Trophoblast cell (in vitro differentiated cells and primary cell): Measurements from ENCODE around the gene NDST3.
A peak's percentile ranks its signal among the peaks of the same experiment; 100 is the strongest.

Experiments used
- DNase-seq, 2 donors: peaks; one replicate each; pipeline ENCODE4 v3.0.0-alpha.2; 2016
- H2AFZ ChIP-seq: 2 replicates; pipeline ENCODE4 v1.6.1; 2013; ENCODE audit warnings: low read length, moderate library complexity, mild to moderate bottlenecking; ENCODE audit not compliant: insufficient read depth, poor library complexity
- H2AK5ac ChIP-seq: 2 replicates; pipeline ENCODE4 v1.6.1; 2013; ENCODE audit warnings: mild to moderate bottlenecking, low read length
- H2BK120ac ChIP-seq: 2 replicates; pipeline ENCODE4 v1.6.1; 2013; ENCODE audit warnings: low read length, mild to moderate bottlenecking, moderate library complexity; ENCODE audit not compliant: insufficient read depth, poor library complexity
- H2BK12ac ChIP-seq: 2 replicates; pipeline ENCODE4 v1.6.1; 2013; ENCODE audit warnings: mild to moderate bottlenecking, low read length, moderate library complexity
- H2BK5ac ChIP-seq: 2 replicates; pipeline ENCODE4 v1.6.1; 2013; ENCODE audit warnings: low read length, low read depth, moderate library complexity, mild to moderate bottlenecking; ENCODE audit not compliant: poor library complexity
- H3K14ac ChIP-seq: 2 replicates; pipeline ENCODE4 v1.6.1; 2013; ENCODE audit warnings: mild to moderate bottlenecking, low read length
- H3K18ac ChIP-seq: 2 replicates; pipeline ENCODE4 v1.6.1; 2013; ENCODE audit warnings: mild to moderate bottlenecking, low read length
- H3K23ac ChIP-seq: 2 replicates; pipeline ENCODE4 v1.6.1; 2013; ENCODE audit warnings: low read length
- H3K27ac ChIP-seq: 2 replicates; pipeline ENCODE4 v1.5.1; 2013; ENCODE audit warnings: low read depth, mild to moderate bottlenecking, inconsistent platforms, low read length, moderate library complexity
- H3K27me3 ChIP-seq: 2 replicates; pipeline ENCODE4 v1.6.1; 2013; ENCODE audit warnings: inconsistent platforms, mild to moderate bottlenecking, low read length, moderate library complexity; ENCODE audit not compliant: insufficient read depth
- H3K36me3 ChIP-seq, 2 experiments: 1 replicate in 1 of 2; 2 replicates in 1 of 2; pipeline ENCODE4 v1.6.1; 2013; ENCODE audit warnings: low read length in 2 of 2, mild to moderate bottlenecking in 2 of 2, moderate library complexity in 1 of 2; ENCODE audit not compliant: insufficient read depth in 2 of 2, control insufficient read depth in 1 of 2
- H3K4ac ChIP-seq: 2 replicates; pipeline ENCODE4 v1.6.1; 2013; ENCODE audit warnings: low read depth, mild to moderate bottlenecking, low read length, moderate library complexity
- H3K4me1 ChIP-seq, 2 experiments: 1 replicate in 1 of 2; 2 replicates in 1 of 2; pipeline ENCODE4 v1.6.1; 2013; ENCODE audit warnings: low read length in 2 of 2, mild to moderate bottlenecking in 2 of 2, moderate library complexity in 1 of 2; ENCODE audit not compliant: insufficient read depth in 2 of 2, control insufficient read depth in 1 of 2
- H3K4me2 ChIP-seq: 2 replicates; pipeline ENCODE4 v1.6.1; 2013; ENCODE audit warnings: inconsistent platforms, mild to moderate bottlenecking, low read length, moderate library complexity
- H3K4me3 ChIP-seq: 2 replicates; pipeline ENCODE4 v1.5.1; 2013; ENCODE audit warnings: mild to moderate bottlenecking, low read depth, low read length, inconsistent platforms
- H3K79me1 ChIP-seq: one replicate; pipeline ENCODE4 v1.6.1; 2013; ENCODE audit warnings: low read length
- H3K79me2 ChIP-seq: 2 replicates; pipeline ENCODE4 v1.6.1; 2013; ENCODE audit warnings: low read length, mild to moderate bottlenecking; ENCODE audit not compliant: control insufficient read depth, insufficient read depth, poor library complexity
- H3K9ac ChIP-seq: 2 replicates; pipeline ENCODE4 v1.6.1; 2013; ENCODE audit warnings: mild to moderate bottlenecking, low read length
- H3K9me3 ChIP-seq: 2 replicates; pipeline ENCODE4 v1.6.1; 2013; ENCODE audit warnings: low read depth, mild to moderate bottlenecking, control low read depth, inconsistent platforms, low read length; ENCODE audit not compliant: insufficient read depth
- H4K12ac ChIP-seq: 2 replicates; pipeline ENCODE4 v1.6.1; 2013; ENCODE audit warnings: low read depth, mild to moderate bottlenecking, low read length, moderate library complexity
- H4K8ac ChIP-seq: 2 replicates; pipeline ENCODE4 v1.6.1; 2013; ENCODE audit warnings: low read depth, mild to moderate bottlenecking, low read length, moderate library complexity
- H4K91ac ChIP-seq: one replicate; pipeline ENCODE4 v1.6.1; 2013; ENCODE audit warnings: low read depth, mild to moderate bottlenecking, low read length, moderate library complexity
- WGBS: extraction: QIAGEN DNeasy Blood & Tissue Kit; methylation state at CpG from one replicate; pipeline ENCODE4 v1.1.7; 2013; ENCODE audit warnings: missing lambda C conversion rate; ENCODE audit not compliant: insufficient read length, insufficient coverage; ENCODE audit errors: extremely low coverage; 5-methylcytosine and 5-hydroxymethylcytosine counted together

Gene NDST3

DNA sequence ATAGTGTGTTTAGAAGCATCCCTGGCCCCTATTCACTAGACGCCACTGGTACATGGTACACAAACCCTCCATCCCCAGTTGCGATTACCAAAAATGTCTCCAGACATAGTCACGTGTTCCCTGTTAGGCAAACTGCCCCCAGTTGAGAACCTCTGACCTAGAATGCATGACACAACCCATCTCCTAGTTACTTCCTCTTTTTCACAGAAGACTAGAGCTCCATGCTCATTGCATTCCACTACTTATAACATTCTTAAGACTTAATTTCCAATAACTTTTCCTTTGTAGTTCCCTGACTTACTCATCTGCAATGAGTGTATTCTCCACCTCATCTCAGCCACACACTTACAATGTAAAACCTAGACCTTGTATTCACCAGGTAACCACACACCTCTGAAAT lies 249.9 kb downstream of the NDST3 start:
- no peak overlapping the region for H2AK5ac ChIP-seq
- no peak overlapping the region for H4K91ac ChIP-seq
- DNase-seq, result peak in 1 of 2 donors; percentile 26
- H2BK12ac ChIP-seq, result no peak overlapping the region
- H3K14ac ChIP-seq, result no peak overlapping the region
- no peaks in the 10 kb centered on the region for H3K27me3 ChIP-seq
- WGBS, result no CpG with 5 or more reads among the region's 3 CpGs
- no peak overlapping the region for H3K4ac ChIP-seq
- H3K36me3 ChIP-seq, result peaks cover 8 to 16% of the 10 kb centered on the region in 2 experiments
- no peaks in the 10 kb centered on the region for H3K79me2 ChIP-seq
- no peak overlapping the region for H2BK120ac ChIP-seq
- no peak overlapping the region for H3K18ac ChIP-seq
- no peak overlapping the region for H4K12ac ChIP-seq
- no peaks in the 10 kb centered on the region for H3K9me3 ChIP-seq
- H4K8ac ChIP-seq, result no peak overlapping the region
- no peak overlapping the region for H3K9ac ChIP-seq
- H3K23ac ChIP-seq, result no peak overlapping the region
- no peaks in the 10 kb centered on the region for H3K79me1 ChIP-seq
- H3K4me3 ChIP-seq, result no peak overlapping the region
- no peak overlapping the region for H3K4me2 ChIP-seq
- peaks cover 0 to 2% of the 10 kb centered on the region in 2 experiments for H3K4me1 ChIP-seq
- H3K27ac ChIP-seq, result no peak overlapping the region
- no peak overlapping the region for H2BK5ac ChIP-seq
- no peak overlapping the region for H2AFZ ChIP-seq

DNA sequence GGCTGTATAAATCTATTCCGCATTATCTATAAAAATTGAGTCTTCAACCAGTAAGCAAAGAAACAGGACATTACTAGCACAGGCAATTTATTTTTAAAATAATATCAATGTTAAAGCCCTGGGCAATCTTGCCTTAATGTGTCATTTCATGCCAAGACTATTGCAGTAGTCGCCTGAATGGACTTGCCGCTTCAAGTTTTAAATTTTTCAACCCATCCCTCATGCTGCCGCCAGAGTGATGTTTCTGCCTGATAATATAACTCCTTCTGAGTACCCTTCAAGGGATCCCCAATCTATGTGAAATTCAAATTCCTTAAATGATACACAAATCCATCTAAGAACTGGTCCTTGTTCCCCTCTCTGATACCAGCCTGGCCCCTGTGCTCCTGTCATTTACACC lies 251.6 kb downstream of the NDST3 start:
- no peak overlapping the region for H3K4ac ChIP-seq
- no peak overlapping the region for H3K14ac ChIP-seq
- no peak overlapping the region for H3K4me3 ChIP-seq
- no peak overlapping the region for H3K9ac ChIP-seq
- no peak for DNase-seq
- no peak overlapping the region for H2BK120ac ChIP-seq
- no peaks in the 10 kb centered on the region for H3K9me3 ChIP-seq
- no peak overlapping the region for H3K23ac ChIP-seq
- H3K4me2 ChIP-seq, result no peak overlapping the region
- H2BK12ac ChIP-seq, result no peak overlapping the region
- H3K36me3 ChIP-seq, result peaks cover 8 to 14% of the 10 kb centered on the region in 2 experiments
- no peak overlapping the region for H2AK5ac ChIP-seq
- H4K91ac ChIP-seq, result no peak overlapping the region
- no peak overlapping the region for H2AFZ ChIP-seq
- H3K79me1 ChIP-seq, result no peaks in the 10 kb centered on the region
- H4K8ac ChIP-seq, result no peak overlapping the region
- peaks cover 0 to 2% of the 10 kb centered on the region in 2 experiments for H3K4me1 ChIP-seq
- no peak overlapping the region for H3K27ac ChIP-seq
- H4K12ac ChIP-seq, result no peak overlapping the region
- no peaks in the 10 kb centered on the region for H3K79me2 ChIP-seq
- no peaks in the 10 kb centered on the region for H3K27me3 ChIP-seq
- H2BK5ac ChIP-seq, result no peak overlapping the region
- no CpG with 5 or more reads among the region's 4 CpGs for WGBS
- H3K18ac ChIP-seq, result no peak overlapping the region

DNA sequence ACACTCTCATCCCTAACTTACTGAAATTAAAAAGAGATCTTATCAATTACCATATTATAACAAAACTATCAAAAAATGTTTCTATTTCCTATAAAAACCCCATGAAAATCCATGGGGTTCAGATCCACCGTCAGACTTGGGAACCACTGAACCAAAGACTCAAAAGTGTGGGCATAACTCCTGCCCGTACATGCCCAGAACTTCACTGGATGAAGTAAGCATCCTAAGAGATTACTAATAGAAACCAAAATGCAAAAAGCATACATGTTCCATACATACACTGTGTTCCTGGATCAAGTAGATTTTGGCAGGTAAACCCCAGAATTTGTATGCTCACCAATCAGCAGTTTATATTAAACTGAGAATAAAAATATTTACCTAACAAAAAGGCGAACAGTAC lies 252.4 kb downstream of the NDST3 start:
- H3K4me2 ChIP-seq, result no peak overlapping the region
- H2BK120ac ChIP-seq, result no peak overlapping the region
- no peak overlapping the region for H3K9ac ChIP-seq
- no CpG with 5 or more reads among the region's 3 CpGs for WGBS
- H3K4me1 ChIP-seq, result peaks cover 0 to 2% of the 10 kb centered on the region in 2 experiments
- no peak overlapping the region for H3K27ac ChIP-seq
- H3K27me3 ChIP-seq, result no peaks in the 10 kb centered on the region
- H2AFZ ChIP-seq, result no peak overlapping the region
- H3K9me3 ChIP-seq, result no peaks in the 10 kb centered on the region
- H3K4ac ChIP-seq, result no peak overlapping the region
- H3K36me3 ChIP-seq, result peaks cover 8 to 16% of the 10 kb centered on the region in 2 experiments
- H4K91ac ChIP-seq, result no peak overlapping the region
- H3K18ac ChIP-seq, result no peak overlapping the region
- no peak overlapping the region for H3K23ac ChIP-seq
- no peaks in the 10 kb centered on the region for H3K79me2 ChIP-seq
- H4K8ac ChIP-seq, result no peak overlapping the region
- DNase-seq, result no peak
- no peak overlapping the region for H2BK5ac ChIP-seq
- H3K4me3 ChIP-seq, result no peak overlapping the region
- no peaks in the 10 kb centered on the region for H3K79me1 ChIP-seq
- H3K14ac ChIP-seq, result no peak overlapping the region
- no peak overlapping the region for H2BK12ac ChIP-seq
- H2AK5ac ChIP-seq, result no peak overlapping the region
- H4K12ac ChIP-seq, result no peak overlapping the region

DNA sequence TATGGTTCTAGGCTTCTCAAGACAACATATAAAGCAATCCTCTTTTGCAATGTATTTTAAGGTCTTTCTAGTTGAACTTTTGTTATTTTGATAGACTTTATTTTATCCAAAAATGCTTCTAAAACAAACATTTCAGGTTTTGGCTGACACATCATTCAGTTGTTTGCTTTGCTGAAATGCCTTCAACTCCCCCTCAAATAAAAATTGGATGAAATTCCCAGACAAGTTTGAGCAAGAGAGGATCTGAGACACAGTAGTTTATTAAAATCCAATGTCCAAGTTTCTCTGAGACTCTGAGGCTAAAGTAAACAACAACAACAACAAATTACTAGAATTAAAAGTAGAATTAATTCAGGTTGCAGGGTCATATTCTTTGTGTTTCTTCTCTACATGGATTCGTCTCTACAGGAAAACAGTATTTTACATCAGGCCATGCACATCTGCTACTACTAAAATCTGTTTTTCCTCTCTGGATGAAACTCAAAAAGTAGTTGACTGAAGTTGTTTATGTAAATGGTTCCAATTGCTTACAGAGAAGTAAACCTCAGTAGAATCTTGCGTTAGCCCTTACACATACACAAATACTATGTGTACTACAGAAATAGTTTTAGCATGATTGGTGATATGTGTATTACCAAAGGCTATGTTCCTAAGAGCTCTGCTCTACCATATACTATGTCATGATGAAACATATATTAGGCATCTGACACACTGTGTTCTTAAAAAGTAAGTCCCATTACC lies 253.6 kb downstream of the NDST3 start:
- Histone ChIP-seq H2BK120ac (no peak overlapping the region), H3K27ac (no peak overlapping the region), H4K12ac (no peak overlapping the region), H3K9me3 (no peaks in the 10 kb centered on the region), H3K18ac (no peak overlapping the region), H3K4me1 (peaks cover 0 to 2% of the 10 kb centered on the region in 2 experiments), H3K36me3 (peaks cover 6 to 11% of the 10 kb centered on the region in 2 experiments), H3K4ac (no peak overlapping the region), H3K14ac (no peak overlapping the region), H2AK5ac (no peak overlapping the region), H4K8ac (no peak overlapping the region), H2BK12ac (no peak overlapping the region), H2BK5ac (no peak overlapping the region), H3K9ac (no peak overlapping the region), H3K79me2 (no peaks in the 10 kb centered on the region), H3K79me1 (no peaks in the 10 kb centered on the region), H4K91ac (no peak overlapping the region), H3K23ac (no peak overlapping the region), H3K4me2 (no peak overlapping the region), H2AFZ (no peak overlapping the region), H3K4me3 (no peak overlapping the region), H3K27me3 (no peaks in the 10 kb centered on the region)
- no CpG with 5 or more reads among the region's 2 CpGs for WGBS
- peak in 1 of 2 donors; percentile 58 for DNase-seq
